Glomerular visceral epithelial cell (primary cell): ENCODE data around the gene MTMR1.

Source experiments
- DNase-seq: peaks from one replicate; pipeline ENCODE4 v3.0.0-alpha.2; 2016; ENCODE audit errors: extremely low spot score

The MTMR1 gene

GRCh38 chrX:150762258-150763165 lies 69.3 kb downstream of the MTMR1 start:
- DNase-seq = no peak

GRCh38 chrX:150763303-150763797 lies 70.2 kb downstream of the MTMR1 start:
- no peak for DNase-seq

GRCh38 chrX:150763810-150764209 lies 70.6 kb downstream of the MTMR1 start:
- DNase-seq = no peak

GRCh38 chrX:150765237-150765636 lies 72.0 kb downstream of the MTMR1 start:
- no peak for DNase-seq

DNA sequence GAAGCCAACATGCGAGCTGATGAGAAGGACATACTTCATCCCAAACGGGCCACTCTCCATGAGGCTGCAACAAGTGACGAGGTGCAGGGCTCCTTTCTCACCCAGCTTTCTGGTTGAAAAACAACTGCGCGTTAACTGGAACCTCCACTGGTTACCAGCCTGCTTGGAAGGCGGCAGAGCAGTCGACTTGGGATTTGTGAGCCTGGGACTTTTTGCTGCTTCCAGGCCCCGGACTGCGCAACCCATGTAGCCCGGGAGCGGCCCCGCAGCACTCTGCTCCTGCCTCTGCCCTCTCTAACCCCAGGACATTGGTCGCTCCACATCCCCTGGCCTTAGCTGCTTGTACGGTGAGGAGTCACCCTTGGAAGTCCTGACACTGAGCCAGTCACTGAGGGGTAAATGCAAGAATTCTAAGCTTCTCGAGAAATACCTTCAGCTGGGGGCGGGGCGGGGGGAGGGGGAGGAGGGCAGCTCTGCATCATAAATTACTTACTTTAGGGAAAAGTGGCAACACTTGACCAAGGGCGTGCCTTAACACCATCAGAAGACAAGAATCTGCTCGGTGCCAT lies 72.7 kb downstream of the MTMR1 start:
- no peak for DNase-seq

GRCh38 chrX:150766351-150767044 lies 73.3 kb downstream of the MTMR1 start:
- DNase-seq = no peak

- no peak for DNase-seq
Measured at GRCh38 chrX:150767045-150767395, 73.8 kb downstream of the MTMR1 start.

GRCh38 chrX:150767475-150768131 lies 74.4 kb downstream of the MTMR1 start:
- DNase-seq = peak; percentile 60

DNA sequence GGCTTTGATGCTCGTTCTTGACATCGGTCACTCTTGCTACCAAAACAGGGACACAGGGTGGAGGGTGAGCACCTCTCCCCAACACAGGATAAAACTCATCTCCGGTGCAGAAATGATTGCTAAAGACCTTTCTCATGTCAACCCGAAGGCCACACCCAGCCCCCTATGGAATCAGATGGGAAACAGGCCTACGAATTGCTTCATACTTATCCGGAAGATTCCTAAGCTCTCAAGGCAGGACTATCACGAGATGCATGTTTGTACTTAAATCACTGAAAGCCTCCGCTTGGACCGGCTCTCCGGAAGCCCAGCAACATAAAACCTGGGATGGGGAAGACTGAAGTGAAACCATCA lies 74.9 kb downstream of the MTMR1 start:
- no peak for DNase-seq

DNA sequence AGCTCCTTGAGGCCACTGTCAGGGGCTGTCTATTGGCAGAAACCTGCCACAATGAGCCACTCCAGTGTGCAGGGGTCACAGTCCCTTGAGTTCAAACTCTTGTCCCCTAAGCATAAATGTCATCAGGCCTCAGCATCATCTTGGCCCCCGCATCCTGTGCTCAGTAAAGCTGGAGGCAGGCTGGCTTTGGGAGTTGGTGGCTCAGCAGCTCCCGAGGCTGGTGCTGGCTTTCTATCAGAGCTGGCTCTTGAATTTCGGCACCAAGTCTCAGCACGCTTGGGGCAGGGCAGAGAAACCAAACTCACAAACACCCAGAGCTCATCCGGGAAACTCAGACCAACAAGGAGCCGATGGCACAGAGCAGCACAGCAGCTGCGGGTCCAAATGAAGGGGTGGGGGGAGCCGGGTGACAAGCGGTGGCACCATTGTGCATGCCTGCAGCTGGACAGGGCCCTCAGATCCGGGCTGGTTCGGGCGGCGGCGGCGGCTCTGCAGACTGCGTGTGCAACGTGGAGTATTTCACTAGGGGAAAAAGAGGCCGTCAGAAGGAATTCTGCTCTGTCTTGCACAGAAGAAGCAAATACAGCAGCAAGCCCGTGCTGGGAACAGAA lies 75.5 kb downstream of the MTMR1 start:
- no peak for DNase-seq

DNA sequence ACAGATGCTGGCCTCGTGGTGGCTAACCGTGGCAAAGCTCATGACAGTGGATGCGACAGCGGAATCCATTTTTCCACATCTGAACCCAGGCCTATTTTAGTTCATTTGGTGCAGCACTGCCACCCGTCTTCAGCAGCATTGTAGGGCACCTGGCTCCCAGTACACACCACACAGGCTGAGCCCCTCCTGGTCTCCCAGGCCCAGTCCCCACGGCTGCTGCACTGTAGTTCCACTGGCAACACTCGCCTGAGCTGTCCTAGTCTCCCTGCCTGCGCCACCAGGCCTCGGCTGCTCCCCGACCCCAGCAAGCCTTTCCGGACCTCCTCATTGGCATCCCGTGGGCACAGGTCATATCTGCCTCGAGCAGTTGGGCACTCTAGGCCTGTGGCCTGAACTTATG lies 76.2 kb downstream of the MTMR1 start:
- no peak for DNase-seq

DNA sequence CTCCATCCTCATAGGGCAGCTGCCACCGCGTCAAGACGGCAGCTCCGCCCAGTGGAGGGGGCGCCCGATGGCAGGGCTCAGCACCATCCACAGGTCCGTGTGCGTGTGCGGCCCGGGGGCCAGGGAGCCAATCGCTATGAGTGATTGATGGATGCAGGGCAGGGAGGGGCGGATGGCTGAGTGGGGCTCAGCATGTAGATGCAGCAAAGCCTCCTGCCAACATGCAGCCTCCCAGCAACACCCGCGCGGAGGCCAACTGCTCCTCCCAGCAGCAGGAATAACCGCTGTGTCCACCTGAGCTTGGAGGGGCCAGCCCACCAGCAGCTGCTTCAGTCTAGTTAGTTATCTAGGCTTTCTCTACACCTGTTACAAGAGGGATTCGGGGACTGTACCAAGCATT lies 77.4 kb downstream of the MTMR1 start:
- no peak for DNase-seq

GRCh38 chrX:150771116-150771515 lies 77.9 kb downstream of the MTMR1 start:
- no peak for DNase-seq

GRCh38 chrX:150772150-150772970 lies 79.2 kb downstream of the MTMR1 start:
- DNase-seq = peak; percentile 68

DNA sequence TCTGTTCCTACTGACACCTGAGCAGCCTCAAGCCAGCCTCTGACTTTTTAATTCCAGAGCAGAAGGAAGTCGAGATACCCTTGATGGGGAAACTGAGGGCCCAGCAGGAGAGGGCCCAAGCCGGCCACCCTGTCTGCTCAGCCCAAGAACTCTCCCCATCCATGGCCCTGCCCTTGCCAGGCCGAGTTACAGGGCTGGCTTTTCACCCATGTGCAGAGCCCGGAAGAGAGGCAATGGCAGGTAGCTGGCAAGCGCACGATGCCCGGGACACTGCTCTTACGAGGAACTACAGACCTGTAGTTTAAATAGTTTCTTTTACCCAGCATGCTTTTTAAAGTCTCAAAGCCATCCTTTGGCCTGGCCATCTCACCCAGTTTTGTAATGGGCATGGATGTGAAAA lies 79.9 kb downstream of the MTMR1 start:
- no peak for DNase-seq

- no peak for DNase-seq
Measured at GRCh38 chrX:150773634-150774033, 80.4 kb downstream of the MTMR1 start.

- DNase-seq = no peak
Measured at GRCh38 chrX:150774798-150775568, 81.8 kb downstream of the MTMR1 start.

GRCh38 chrX:150775569-150776350 lies 82.6 kb downstream of the MTMR1 start:
- no peak for DNase-seq

- DNase-seq = no peak
Measured at GRCh38 chrX:150777328-150777992, 84.3 kb downstream of the MTMR1 start.
